Nephron progenitor cell (in vitro differentiated cells): ENCODE measurements around the gene VIPR2.

ENCODE experiments used
- DNase-seq: peaks from one replicate; pipeline ENCODE4 v3.0.0; 2021
- H3K27ac Mint-ChIP-seq: 2 replicates; pipeline ENCODE4 v1.8.0; 2021; ENCODE audit warnings: mild to moderate bottlenecking, moderate library complexity, mixed read lengths
- H3K27me3 Mint-ChIP-seq: 2 replicates; pipeline ENCODE4 v1.8.0; 2021; ENCODE audit warnings: mild to moderate bottlenecking, low read depth, mixed read lengths; ENCODE audit not compliant: poor library complexity
- H3K36me3 Mint-ChIP-seq: 2 replicates; pipeline ENCODE4 v1.8.0; 2021; ENCODE audit warnings: low read depth, mixed read lengths
- H3K4me1 Mint-ChIP-seq: 2 replicates; pipeline ENCODE4 v1.8.0; 2021; ENCODE audit warnings: mixed read lengths
- H3K4me3 Mint-ChIP-seq: 2 replicates; pipeline ENCODE4 v1.8.0; 2021; ENCODE audit warnings: mild to moderate bottlenecking, moderate library complexity, mixed read lengths
- H3K9me3 Mint-ChIP-seq: 2 replicates; pipeline ENCODE4 v1.8.0; 2021; ENCODE audit warnings: mild to moderate bottlenecking, moderate library complexity, mixed read lengths
- TF ChIP-seq, protein P1 (sequence below): fragments of 200-600 bp; sonication (generic); IDR thresholded peaks from 2 replicates; pipeline ENCODE4 v1.5.0; 2021; ENCODE audit warnings: antibody characterized with exemption

The VIPR2 gene

DNA sequence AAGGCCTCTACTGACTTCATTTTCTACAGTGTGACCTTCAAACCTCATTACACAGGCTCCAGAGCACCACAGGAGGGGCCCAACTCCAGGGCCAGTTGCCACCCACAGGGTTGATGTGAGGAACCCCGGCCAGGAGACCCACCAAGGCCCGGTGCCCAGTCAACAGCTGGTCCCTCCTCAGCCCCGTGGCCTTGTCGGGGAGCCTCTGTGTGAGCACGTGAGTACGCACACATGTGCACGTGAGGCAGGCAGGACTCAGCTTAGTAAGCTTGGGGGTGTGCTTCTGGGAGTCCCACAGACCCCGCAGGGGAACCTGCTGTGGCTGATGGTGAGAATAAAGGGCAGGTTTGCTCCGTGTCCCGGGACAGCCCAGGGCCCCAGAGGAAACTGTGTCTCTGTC lies 104.5 kb downstream of the VIPR2 start:
- peaks cover 19% of the 10 kb centered on the region for H3K27me3 Mint-ChIP-seq
- peaks cover 24% of the 10 kb centered on the region for H3K4me1 Mint-ChIP-seq
- H3K27ac Mint-ChIP-seq, result no peak overlapping the region
- no peak for DNase-seq
- no peaks in the 10 kb centered on the region for H3K36me3 Mint-ChIP-seq
- TF ChIP-seq, protein P1, sequence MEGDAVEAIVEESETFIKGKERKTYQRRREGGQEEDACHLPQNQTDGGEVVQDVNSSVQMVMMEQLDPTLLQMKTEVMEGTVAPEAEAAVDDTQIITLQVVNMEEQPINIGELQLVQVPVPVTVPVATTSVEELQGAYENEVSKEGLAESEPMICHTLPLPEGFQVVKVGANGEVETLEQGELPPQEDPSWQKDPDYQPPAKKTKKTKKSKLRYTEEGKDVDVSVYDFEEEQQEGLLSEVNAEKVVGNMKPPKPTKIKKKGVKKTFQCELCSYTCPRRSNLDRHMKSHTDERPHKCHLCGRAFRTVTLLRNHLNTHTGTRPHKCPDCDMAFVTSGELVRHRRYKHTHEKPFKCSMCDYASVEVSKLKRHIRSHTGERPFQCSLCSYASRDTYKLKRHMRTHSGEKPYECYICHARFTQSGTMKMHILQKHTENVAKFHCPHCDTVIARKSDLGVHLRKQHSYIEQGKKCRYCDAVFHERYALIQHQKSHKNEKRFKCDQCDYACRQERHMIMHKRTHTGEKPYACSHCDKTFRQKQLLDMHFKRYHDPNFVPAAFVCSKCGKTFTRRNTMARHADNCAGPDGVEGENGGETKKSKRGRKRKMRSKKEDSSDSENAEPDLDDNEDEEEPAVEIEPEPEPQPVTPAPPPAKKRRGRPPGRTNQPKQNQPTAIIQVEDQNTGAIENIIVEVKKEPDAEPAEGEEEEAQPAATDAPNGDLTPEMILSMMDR, result no peak
- H3K4me3 Mint-ChIP-seq, result no peak overlapping the region
- peaks cover 27% of the 10 kb centered on the region for H3K9me3 Mint-ChIP-seq

DNA sequence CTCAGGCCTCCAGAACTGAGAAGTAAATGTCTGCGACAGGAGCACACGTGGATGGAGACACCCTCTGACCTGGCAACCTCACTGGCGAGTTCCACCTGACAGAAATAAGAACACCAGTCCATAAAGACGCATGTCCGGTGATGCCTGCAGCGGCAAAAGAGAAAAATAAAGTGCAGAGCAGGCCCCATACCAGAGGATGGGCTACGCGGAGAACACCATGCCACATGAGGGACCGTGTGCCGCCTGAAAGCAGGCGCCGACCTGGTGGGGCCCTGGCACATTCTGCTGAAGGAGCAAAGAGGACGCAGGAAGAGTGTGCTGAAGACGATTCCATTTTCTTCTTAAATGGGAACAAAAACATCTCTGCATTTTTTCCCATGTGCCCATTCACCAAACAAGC lies 105.0 kb downstream of the VIPR2 start:
- Mint-ChIP-seq H3K4me1 (peaks cover 28% of the 10 kb centered on the region), H3K4me3 (no peak overlapping the region), H3K27me3 (peaks cover 16% of the 10 kb centered on the region), H3K9me3 (peaks cover 27% of the 10 kb centered on the region), H3K36me3 (no peaks in the 10 kb centered on the region), H3K27ac (no peak overlapping the region)
- no peak for DNase-seq
- TF ChIP-seq, protein P1, result no peak

DNA sequence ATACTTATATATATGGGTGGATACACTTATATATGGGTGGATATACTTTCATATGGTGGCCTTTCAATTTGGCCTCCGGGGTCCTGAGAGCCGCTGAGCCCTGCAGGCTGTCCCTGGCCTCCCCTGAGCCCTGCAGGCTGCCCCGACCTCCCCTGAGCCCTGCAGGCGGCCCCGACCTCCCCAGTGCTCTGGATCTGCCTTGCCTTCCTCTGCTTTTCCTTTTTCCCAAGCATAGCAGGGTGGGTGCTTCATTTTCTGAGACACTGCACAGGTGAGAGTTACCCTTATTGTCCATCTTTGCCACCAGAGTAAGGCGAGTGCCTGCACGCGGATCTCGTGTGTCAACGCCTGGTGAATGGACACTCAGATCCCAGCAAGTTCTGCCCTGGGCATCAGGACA lies 106.6 kb downstream of the VIPR2 start:
- H3K27me3 Mint-ChIP-seq, result peaks cover 19% of the 10 kb centered on the region
- H3K4me1 Mint-ChIP-seq, result peaks cover 45% of the 10 kb centered on the region
- TF ChIP-seq, protein P1, result no peak
- H3K36me3 Mint-ChIP-seq, result no peaks in the 10 kb centered on the region
- H3K4me3 Mint-ChIP-seq, result no peak overlapping the region
- peak overlapping the region; percentile 3 for H3K27ac Mint-ChIP-seq
- no peak for DNase-seq
- peaks cover 16% of the 10 kb centered on the region for H3K9me3 Mint-ChIP-seq

DNA sequence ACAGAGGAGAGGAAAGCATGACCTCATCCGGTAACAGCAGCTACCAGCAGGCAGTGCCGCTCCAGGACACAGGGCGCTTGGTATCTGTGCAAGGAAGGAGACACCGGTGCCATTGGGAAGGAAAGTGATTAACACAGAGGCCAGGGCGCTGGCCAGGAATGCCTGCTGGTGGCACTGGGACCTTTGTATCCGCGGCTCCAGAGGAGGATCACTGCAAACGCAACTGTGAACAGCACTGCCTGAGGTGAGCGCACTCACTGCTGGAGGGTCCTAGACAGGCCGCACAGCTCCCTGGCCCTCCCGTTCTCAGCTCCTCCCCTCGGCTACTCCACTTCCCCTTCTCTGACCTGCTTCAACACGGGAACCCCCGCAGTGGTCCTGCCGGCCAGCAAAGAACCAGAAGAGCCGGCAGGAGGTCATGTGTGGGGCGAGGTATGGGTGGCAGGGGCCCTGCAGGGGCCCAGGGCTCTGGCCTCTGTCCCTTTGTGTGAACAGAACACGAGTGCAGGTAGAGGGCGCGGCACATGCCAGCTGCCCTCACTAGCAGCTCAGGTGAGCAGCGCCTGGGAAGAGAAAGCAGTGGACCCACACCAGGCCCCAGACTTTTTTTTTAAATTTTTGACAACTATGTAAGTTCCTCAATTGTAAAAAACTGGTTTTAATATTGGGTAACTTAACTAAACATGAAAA lies 107.6 kb downstream of the VIPR2 start:
- Mint-ChIP-seq H3K4me1 (peaks cover 55% of the 10 kb centered on the region), H3K27me3 (peaks cover 19% of the 10 kb centered on the region), H3K9me3 (peaks cover 7% of the 10 kb centered on the region), H3K36me3 (no peaks in the 10 kb centered on the region), H3K27ac (no peak overlapping the region), H3K4me3 (no peak overlapping the region)
- no peak for DNase-seq
- TF ChIP-seq, protein P1, result no peak

DNA sequence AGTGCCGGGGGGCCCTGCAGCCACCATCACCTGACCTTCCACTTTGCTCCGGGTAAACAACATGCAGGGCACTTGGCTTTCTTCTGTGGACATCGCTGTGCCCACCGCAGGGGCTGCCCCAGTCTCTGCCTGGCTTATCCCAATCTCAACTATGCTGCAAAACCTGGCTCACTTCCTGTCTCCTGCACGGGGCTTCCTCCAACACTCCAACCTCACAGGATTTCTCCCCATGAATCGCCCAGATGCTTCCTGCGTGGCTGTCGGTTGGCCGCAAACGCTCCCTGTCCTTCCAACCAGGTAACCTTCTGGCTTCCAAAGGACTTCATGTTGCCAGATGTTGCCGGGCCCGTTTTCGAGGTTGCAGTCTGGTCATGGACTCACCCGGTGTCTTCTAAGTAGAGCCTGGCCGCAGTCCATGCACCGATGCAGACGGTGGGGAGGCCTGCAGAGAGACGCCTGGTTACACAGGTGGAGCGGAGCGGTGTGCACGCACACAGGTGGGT lies 109.0 kb downstream of the VIPR2 start:
- H3K27me3 Mint-ChIP-seq, result peaks cover 12% of the 10 kb centered on the region
- no peaks in the 10 kb centered on the region for H3K36me3 Mint-ChIP-seq
- no peak overlapping the region for H3K27ac Mint-ChIP-seq
- H3K4me3 Mint-ChIP-seq, result no peak overlapping the region
- TF ChIP-seq, protein P1, result no peak
- DNase-seq, result no peak
- H3K9me3 Mint-ChIP-seq, result no peaks in the 10 kb centered on the region
- peaks cover 69% of the 10 kb centered on the region for H3K4me1 Mint-ChIP-seq

DNA sequence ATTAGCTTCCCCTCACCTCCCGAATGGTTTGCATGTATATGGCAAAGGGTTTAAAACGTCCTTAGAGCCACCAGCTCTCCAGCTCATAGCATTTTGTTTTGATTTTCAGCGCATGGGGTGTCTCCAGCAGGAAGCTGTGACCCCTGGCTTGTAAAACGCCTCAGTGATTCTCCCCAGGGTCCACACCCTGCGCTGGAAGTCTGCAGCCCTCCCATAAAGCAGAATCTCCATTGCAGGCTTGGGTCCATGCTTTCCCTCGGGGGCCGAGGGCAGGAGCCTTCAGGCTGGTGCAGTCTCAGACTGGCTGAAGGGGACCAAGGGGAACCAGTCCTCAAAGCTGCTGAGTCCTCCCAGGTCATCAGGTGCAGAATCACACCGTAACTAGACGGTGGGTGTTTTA lies 109.7 kb downstream of the VIPR2 start:
- Mint-ChIP-seq H3K4me1 (peaks cover 69% of the 10 kb centered on the region), H3K27me3 (peaks cover 12% of the 10 kb centered on the region), H3K4me3 (peak overlapping the region; percentile 15), H3K9me3 (no peaks in the 10 kb centered on the region), H3K27ac (no peak overlapping the region), H3K36me3 (no peaks in the 10 kb centered on the region)
- DNase-seq, result no peak
- TF ChIP-seq, protein P1, result no peak
